Epithelial cell of esophagus (primary cell): ENCODE data around the gene CMTM1.

ENCODE experiments used
- DNase-seq: peaks from one replicate; pipeline ENCODE4 v3.0.0; 2010; ENCODE audit warnings: low read depth
- H3K4me3 ChIP-seq: 2 replicates; pipeline ENCODE4 v1.5.1; 2011; ENCODE audit warnings: mild to moderate bottlenecking, low read length, control low read depth
- CTCF ChIP-seq: IDR thresholded peaks from 2 replicates; pipeline ENCODE4 v1.5.1; 2011; ENCODE audit warnings: low read depth, mild to moderate bottlenecking, low read length, control low read depth, inconsistent platforms; ENCODE audit not compliant: insufficient read depth; ENCODE audit errors: missing control alignments

CMTM1 gene

GRCh38 chr16:66566051-66566901, at the start of gene CMTM1:
CMTM1 (plus strand) TSS chr16:66566439; CDS start chr16:66566514, 75 bp downstream.
- TF ChIP-seq CTCF = no peak

GRCh38 chr16:66516509-66516807, 49.8 kb upstream of the CMTM1 start:
- DNase-seq = no peak
- H3K4me3 ChIP-seq = no peak overlapping the region
- TF ChIP-seq CTCF = no peak

More at GRCh38 chr16:66566051-66566901, at the start of gene CMTM1:
- DNase-seq = no peak
- H3K4me3 ChIP-seq = no peak within 1 kb of the TSS

DNA sequence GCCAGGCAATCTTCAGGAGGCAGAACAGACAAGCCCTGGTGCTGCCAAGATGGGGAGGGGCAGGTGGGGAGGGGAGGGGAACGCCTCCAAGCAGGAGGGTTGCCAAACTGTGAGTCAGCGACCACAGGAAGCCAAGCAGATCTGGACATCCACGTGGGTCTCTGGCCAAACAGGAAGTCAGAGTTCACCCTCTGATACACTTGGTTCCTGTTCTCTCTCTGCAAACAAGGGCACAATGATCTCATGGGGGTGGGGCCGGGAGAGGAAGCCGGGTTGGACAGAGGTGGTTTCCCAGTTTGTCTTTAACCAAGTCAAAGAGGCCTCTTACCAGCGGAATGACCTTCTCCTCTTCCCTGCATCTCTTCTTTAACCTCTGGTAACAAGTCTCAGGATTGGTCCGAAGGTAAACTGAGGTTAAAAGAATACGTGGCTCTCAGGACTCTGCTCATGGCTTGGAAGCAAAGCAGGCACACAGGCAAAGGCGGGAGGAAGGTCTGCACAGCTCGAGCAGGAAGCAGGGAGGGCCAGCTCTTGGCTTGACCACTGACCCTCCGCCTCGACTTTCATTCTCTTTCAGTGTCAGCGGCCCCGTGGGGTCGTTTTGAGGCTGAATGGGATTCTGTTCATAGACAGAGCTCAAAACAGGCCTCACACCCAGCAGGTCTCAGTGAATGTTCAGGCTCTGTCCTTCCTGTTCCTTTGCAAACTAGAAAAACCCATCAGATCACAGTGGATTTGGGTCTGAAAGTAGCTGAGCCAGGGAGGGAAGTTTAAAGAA, 49.2 kb upstream of the CMTM1 start:
- H3K4me3 ChIP-seq = no peak overlapping the region
- no peak for TF ChIP-seq CTCF
- DNase-seq = peak; percentile 96

DNA sequence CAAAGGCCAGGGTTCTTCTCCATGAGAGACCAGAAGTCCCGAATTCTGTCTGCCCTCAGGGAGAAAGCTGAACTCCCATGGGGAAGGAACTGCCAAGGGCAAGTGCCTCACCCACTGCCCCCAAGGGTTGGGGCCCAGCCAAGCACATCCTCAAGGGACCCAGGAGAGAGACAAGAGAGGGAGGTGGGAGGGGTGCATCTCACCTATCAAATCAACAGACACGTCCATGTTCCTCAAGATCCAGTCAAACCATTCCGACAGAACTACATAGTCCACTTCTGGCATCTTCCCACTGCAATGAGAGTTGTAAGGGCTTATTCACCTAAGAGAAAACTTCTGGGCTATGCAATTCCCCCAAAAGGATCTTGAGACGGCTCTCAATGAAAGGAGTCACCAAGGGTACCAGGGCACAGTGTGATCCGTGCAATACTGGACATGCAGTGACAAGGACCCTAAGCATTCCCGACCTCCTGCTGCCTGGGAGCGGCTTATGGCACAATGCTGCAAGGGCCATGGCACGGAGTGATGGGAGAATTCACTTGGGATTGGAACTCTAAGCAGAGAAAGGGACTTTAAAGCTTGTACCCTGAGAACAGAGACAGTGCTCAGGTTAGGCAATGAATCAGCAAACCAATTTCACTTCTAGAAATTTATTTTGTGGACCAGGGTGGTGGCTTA, 48.5 kb upstream of the CMTM1 start:
- TF ChIP-seq CTCF = no peak
- H3K4me3 ChIP-seq = no peak overlapping the region
- no peak for DNase-seq

DNA sequence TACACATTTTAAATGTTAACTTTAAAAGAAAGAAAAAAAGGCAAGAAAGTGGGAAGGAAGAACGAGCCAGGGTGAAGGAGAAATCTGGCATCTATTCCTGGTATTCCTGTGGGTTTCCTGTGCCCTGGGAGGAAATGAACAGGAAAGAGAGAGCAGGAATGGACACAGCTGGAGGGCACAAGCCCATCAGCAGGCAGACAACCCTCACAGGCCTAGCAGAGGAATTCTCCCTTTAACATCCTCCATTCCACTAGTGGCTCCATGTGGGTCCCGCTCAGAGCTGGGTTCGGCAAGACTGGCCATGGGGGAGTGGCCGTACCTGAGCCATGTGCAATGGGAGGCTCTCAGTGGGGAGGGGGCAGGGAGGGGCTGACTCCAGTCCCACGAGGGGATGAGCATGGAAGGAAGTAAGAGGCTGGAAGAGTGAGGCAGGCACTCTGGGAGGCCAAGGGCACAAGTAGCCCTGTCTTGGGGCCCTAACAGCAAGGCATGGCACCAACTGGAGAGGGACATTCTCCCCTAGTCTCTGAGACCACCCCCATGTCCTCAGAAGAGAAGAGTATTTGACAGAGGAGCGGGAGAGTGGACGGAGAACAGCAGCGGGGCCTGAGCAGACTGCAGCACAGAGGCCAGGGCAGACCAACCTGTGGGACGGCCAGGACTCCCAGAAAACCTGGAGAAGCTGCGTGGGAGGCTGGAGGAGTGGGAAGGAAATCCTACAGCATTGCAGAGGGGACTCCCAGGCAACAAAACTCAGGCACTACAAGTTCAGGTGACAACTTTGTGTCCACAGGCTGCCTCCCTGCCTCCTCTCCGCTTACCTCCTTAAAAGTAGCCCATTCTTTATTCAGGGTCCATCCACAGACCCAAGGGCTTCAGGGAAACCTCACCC, 46.5 kb upstream of the CMTM1 start:
- H3K4me3 ChIP-seq = no peak overlapping the region
- TF ChIP-seq CTCF = no peak
- no peak for DNase-seq
